Pancreas (tissue), 10 donors: ENCODE data around the gene CYP2J2. TPM values are rescaled to one million over a fixed set of nuclear protein-coding genes. Genes with fewer than 3 reads are reported as not detected.
A peak's percentile ranks its signal among the peaks of the same experiment; 100 is the strongest.
"Not testable (repeated sequence)": the region's sequence is repeated elsewhere in the genome, so short reads cannot be mapped to it uniquely, and the experiment has no call there.

Source experiments
- ATAC-seq, 4 donors: fragments of 200-7000 bp; cut with Tn5 transposase; one replicate each; pipeline versions ENCODE4 v1.8.0 to v1.9.1; 2020; ENCODE audit warnings: mild to moderate bottlenecking in 4 of 4, moderate library complexity in 4 of 4
- DNase-seq, 6 donors: peaks; one replicate each; pipeline ENCODE4 v3.0.0-alpha.2; 2020
- FAIRE-seq: peaks from 2 replicates; lab custom pipeline; 2012; peaks lifted over from hg19 to GRCh38; lab: Jason Lieb, UNC
- H3K27ac ChIP-seq, 4 donors: fragments of 200-600 bp; sonication (generic); 1 replicate in 3 of 4; 2 replicates in 1 of 4; pipeline versions ENCODE4 v1.5.0 to v1.8.0; 2020
- H3K27me3 ChIP-seq, 4 donors: fragments of 200-600 bp; one replicate each; pipeline ENCODE4 v1.8.0; 2021
- H3K36me3 ChIP-seq, 3 donors: fragments of 200-600 bp; sonication (generic) in 1 of 3; one replicate each; pipeline versions ENCODE4 v1.5.0 to v1.8.0; 2020 to 2021
- H3K4me1 ChIP-seq, 3 donors: fragments of 200-600 bp; one replicate each; pipeline ENCODE4 v1.8.0; 2021
- H3K4me3 ChIP-seq, 4 donors: fragments of 200-600 bp; sonication (generic) in 2 of 4; one replicate each; pipeline versions ENCODE4 v1.5.0 to v1.8.0; 2020 to 2021
- H3K9me3 ChIP-seq, 4 donors: fragments of 200-600 bp; one replicate each; pipeline ENCODE4 v1.8.0; 2021
- CTCF ChIP-seq, 4 donors: fragments of 200-600 bp; sonication (generic) in 3 of 4; IDR thresholded peaks; one replicate each; pipeline versions ENCODE4 v1.5.0 to v1.8.0; 2021; ENCODE audit warnings: antibody characterized with exemption in 4 of 4
- WGBS, 2 donors: extraction: QIAGEN DNeasy Blood & Tissue Kit; methylation state at CpG; one replicate each; pipeline ENCODE4 v1.1.7; 2013; 5-methylcytosine and 5-hydroxymethylcytosine counted together
- intact Hi-C, 3 donors: fragments of 100-400 bp; cut with DNase I; formaldehyde crosslinking; loops; one replicate each; pipeline versions ENCODE4 v1.11.1 to v1.14.2; 2022
- polyA plus RNA-seq, 2 donors: library from polyadenylated mRNA; stranded (reverse); fragments of 200-250 nt; gene quantifications; one replicate each; pipeline ENCODE4 v1.2.3, GENCODE V29; 2013
- total RNA-seq, 6 donors: library from RNA; stranded (reverse); fragmentation: NEBNext Ultra II Directional in 4 of 6; extraction: Animal tissue kit (Norgen Biotek cat#: 25700) in 4 of 6; gene quantifications; one replicate each; pipeline versions ENCODE4 v1.2.1 to v1.2.4, GENCODE V29; 2021 to 2023
- donor health status: healthy with polysubstance abuse.
- donor health status: DM: no; HTN: no; CAD: no; lungs with moderate emphysema.
- donor health status: DM: no; HTN: no; CAD: no.
- donor health status: control.
- donor health status: control.
- donor health status: Bipolar disorder and iron deficiency.
- donor health status: DM: yes; HTN: yes; CAD: no.
- donor health status: DM: no; HTN: no; CAD: no.
- donor health status: DM: no; HTN: no; CAD: no.
- donor health status: DM: yes; HTN: yes; CAD: no.

CYP2J2 gene
- total and polyA plus RNA-seq, 8 donors: 0.28 to 4.8 (median 1.7) TPM

- Histone ChIP-seq H3K27ac (no peak overlapping the region), H3K4me1 (no peaks in the 10 kb centered on the region), H3K27me3 (no peaks in the 10 kb centered on the region), H3K4me3 (no peak overlapping the region), H3K36me3 (no peaks in the 10 kb centered on the region), H3K9me3 (no peaks in the 10 kb centered on the region)
- FAIRE-seq: no peak
- 77 to 79% methylated on average over 2 of the region's 2 CpGs for WGBS, 2 donors
- no peak for ATAC-seq
- no peak for TF ChIP-seq CTCF (IDR thresholded peaks at IDR 0.05)
- intact Hi-C loops: no loop called here
- DNase-seq: no peak
Measured at GRCh38 chr1:59919746-59920145, 6.8 kb downstream of the CYP2J2 start.

- DNase-seq (no peak), ATAC-seq (no peak), FAIRE-seq (no peak)
- Histone ChIP-seq H3K9me3 (no peaks in the 10 kb centered on the region), H3K36me3 (no peaks in the 10 kb centered on the region), H3K27me3 (no peaks in the 10 kb centered on the region), H3K27ac (no peak overlapping the region), H3K4me3 (no peak overlapping the region), H3K4me1 (no peaks in the 10 kb centered on the region)
- TF ChIP-seq CTCF (IDR thresholded peaks at IDR 0.05): no peak
- WGBS, 2 donors: 80 to 96% methylated on average over 2 of the region's 2 CpGs
- intact Hi-C loops: no loop called here
Measured at GRCh38 chr1:59917785-59918180, 8.8 kb downstream of the CYP2J2 start.

GRCh38 chr1:59917026-59917784 lies 9.4 kb downstream of the CYP2J2 start:
- H3K4me3 ChIP-seq: no peak overlapping the region
- ATAC-seq: peak in 2 of 4 donors; percentile 34 to 47
- no peaks in the 10 kb centered on the region for H3K27me3 ChIP-seq
- H3K36me3 ChIP-seq: no peaks in the 10 kb centered on the region
- H3K27ac ChIP-seq: peak overlapping the region in 2 of 4 donors; percentile 36 to 41
- no peaks in the 10 kb centered on the region for H3K4me1 ChIP-seq
- no peak for DNase-seq
- intact Hi-C loops: no loop called here
- FAIRE-seq: no peak
- WGBS, 2 donors: 63 to 65% methylated on average over 10 of the region's 10 CpGs
- H3K9me3 ChIP-seq: no peaks in the 10 kb centered on the region
- TF ChIP-seq CTCF (IDR thresholded peaks at IDR 0.05): no peak

- H3K36me3 ChIP-seq: no peaks in the 10 kb centered on the region
- DNase-seq (no peak), ATAC-seq (no peak), FAIRE-seq (no peak)
- no peaks in the 10 kb centered on the region for H3K4me1 ChIP-seq
- 59 to 61% methylated on average over 1 of the region's 1 CpG for WGBS, 2 donors
- H3K4me3 ChIP-seq: no peak overlapping the region
- TF ChIP-seq CTCF (IDR thresholded peaks at IDR 0.05): no peak
- H3K27ac ChIP-seq: no peak overlapping the region
- no peaks in the 10 kb centered on the region for H3K9me3 ChIP-seq
- H3K27me3 ChIP-seq: no peaks in the 10 kb centered on the region
- intact Hi-C loops: no loop called here
Measured at GRCh38 chr1:59915516-59915915, 11.1 kb downstream of the CYP2J2 start.

GRCh38 chr1:59914791-59915286 lies 11.7 kb downstream of the CYP2J2 start:
- ATAC-seq, H3K9me3 ChIP-seq, FAIRE-seq, H3K4me3 ChIP-seq, H3K27ac ChIP-seq, DNase-seq, intact Hi-C loops, H3K27me3 ChIP-seq, H3K4me1 ChIP-seq, H3K36me3 ChIP-seq: not testable (repeated sequence)
- 85 to 91% methylated on average over 7 of the region's 7 CpGs for WGBS, 2 donors
